Epithelial cell of esophagus (primary cell): ENCODE data around the gene CSF2.

Experiments
- DNase-seq: peaks from one replicate; pipeline ENCODE4 v3.0.0; 2010; ENCODE audit warnings: low read depth
- H3K4me3 ChIP-seq: 2 replicates; pipeline ENCODE4 v1.5.1; 2011; ENCODE audit warnings: mild to moderate bottlenecking, low read length, control low read depth
- TF ChIP-seq, protein P1 (sequence below): IDR thresholded peaks from 2 replicates; pipeline ENCODE4 v1.5.1; 2011; ENCODE audit warnings: low read depth, mild to moderate bottlenecking, low read length, control low read depth, inconsistent platforms; ENCODE audit not compliant: insufficient read depth; ENCODE audit errors: missing control alignments

The CSF2 gene

DNA sequence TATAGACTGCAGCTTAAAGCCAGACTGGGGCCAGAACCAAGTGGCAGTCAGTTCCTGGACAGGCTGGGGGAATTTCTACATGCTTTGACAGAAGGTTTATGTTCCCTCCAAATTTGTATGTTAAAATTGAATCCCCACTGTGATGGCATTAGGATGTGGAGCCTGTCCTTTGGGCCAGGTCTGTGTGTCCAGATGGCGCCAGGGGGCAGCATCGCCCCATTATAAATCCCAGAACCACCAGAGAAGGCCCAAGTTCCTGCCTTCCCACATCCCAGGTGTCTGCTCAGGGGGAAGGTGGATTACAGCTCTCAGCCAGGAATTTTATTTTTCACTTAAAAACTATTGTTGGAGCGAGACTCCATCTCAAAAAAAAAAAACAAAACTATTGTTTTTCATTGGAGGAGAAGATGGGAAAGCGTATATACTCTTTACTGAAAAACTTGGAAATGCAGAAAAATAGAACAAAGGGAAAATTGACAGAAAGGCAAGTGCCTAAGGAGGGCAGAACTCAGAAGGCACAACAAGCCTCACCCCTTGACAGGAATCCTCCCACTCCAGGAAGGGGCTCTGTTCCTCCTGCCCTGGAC lies 8.1 kb upstream of the CSF2 start:
- DNase-seq, result peak; percentile 82
- H3K4me3 ChIP-seq, result no peak overlapping the region
- TF ChIP-seq, protein P1, sequence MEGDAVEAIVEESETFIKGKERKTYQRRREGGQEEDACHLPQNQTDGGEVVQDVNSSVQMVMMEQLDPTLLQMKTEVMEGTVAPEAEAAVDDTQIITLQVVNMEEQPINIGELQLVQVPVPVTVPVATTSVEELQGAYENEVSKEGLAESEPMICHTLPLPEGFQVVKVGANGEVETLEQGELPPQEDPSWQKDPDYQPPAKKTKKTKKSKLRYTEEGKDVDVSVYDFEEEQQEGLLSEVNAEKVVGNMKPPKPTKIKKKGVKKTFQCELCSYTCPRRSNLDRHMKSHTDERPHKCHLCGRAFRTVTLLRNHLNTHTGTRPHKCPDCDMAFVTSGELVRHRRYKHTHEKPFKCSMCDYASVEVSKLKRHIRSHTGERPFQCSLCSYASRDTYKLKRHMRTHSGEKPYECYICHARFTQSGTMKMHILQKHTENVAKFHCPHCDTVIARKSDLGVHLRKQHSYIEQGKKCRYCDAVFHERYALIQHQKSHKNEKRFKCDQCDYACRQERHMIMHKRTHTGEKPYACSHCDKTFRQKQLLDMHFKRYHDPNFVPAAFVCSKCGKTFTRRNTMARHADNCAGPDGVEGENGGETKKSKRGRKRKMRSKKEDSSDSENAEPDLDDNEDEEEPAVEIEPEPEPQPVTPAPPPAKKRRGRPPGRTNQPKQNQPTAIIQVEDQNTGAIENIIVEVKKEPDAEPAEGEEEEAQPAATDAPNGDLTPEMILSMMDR, result peak; percentile 68

DNA sequence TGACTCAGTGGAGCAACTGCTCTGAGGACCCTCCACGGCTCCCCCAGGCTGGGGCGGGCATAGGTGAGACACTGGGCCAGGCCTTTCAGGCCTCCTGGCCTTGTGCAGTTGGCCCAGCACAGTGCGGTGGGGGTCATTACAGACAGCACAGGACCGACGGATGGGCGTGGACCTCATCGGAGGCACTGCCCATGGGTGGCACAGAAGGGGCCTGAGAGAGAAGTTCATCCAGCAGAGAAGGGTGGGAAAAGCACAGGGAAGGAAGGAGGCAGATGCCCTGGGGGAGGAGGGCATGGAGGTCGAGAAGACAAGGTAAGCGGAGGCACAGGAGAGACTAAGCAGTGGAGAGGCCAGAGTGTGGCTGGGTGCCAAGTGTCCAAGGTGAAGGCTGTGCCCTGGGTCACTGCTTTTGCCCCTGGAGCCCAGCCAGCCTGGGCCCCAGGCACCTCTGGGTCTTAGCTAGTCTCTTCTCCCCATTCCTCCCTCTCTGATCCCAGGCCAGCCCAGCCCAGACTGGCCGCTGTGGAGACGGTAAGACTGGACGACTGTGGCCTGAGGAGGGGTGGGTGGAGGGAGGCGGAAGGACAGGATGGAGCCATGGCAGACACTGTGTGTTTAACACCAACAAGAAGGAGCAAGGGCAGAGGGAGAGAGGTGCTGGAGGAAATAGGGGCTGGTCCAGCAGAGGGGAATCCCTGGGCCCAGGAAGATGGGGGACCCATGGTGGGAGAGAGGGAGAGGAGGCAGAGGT lies 7.5 kb upstream of the CSF2 start:
- no peak for DNase-seq
- H3K4me3 ChIP-seq, result no peak overlapping the region
- TF ChIP-seq, protein P1, result no peak

DNA sequence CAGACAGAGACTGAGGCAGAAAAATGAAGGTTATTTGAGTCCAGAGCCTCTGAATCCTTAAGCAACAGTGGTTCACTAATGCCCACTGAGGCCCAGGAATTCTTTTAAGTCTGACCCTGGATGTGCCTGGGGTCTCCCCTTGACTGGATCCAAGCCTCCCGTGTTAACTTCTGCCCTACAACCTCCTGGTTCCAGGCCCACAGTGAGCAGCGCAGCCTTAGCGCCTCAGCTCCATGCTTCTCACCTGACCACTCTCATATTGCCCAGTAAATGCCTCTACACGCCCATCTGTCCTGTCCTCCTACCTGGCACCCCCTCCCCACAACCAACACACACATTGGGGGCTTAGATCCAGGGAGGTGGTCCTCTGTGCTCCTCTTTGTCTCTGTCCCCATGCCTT lies 6.7 kb upstream of the CSF2 start:
- TF ChIP-seq, protein P1, result no peak
- no peak for DNase-seq
- no peak overlapping the region for H3K4me3 ChIP-seq

DNA sequence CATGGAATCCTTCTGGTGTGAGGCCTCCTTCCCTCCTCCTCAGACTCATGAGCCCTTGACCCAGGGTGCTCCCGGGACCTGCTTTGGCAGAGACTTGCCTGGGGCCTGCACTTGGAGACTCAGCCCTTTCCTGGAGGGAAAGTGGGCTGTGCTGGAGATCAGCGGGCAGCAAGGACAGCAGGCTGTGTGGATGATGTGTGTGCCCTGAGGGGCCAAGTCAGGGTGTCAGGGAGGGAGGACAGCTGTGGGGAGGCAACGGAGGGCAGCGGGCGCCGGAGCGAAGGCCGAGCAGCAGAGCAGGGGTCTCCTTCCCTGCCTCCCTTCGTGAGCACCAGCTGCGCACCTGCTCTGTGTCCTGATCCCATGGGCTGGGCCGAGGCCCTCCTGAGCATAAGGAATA lies 6.1 kb upstream of the CSF2 start:
- TF ChIP-seq, protein P1, result no peak
- no peak for DNase-seq

DNA sequence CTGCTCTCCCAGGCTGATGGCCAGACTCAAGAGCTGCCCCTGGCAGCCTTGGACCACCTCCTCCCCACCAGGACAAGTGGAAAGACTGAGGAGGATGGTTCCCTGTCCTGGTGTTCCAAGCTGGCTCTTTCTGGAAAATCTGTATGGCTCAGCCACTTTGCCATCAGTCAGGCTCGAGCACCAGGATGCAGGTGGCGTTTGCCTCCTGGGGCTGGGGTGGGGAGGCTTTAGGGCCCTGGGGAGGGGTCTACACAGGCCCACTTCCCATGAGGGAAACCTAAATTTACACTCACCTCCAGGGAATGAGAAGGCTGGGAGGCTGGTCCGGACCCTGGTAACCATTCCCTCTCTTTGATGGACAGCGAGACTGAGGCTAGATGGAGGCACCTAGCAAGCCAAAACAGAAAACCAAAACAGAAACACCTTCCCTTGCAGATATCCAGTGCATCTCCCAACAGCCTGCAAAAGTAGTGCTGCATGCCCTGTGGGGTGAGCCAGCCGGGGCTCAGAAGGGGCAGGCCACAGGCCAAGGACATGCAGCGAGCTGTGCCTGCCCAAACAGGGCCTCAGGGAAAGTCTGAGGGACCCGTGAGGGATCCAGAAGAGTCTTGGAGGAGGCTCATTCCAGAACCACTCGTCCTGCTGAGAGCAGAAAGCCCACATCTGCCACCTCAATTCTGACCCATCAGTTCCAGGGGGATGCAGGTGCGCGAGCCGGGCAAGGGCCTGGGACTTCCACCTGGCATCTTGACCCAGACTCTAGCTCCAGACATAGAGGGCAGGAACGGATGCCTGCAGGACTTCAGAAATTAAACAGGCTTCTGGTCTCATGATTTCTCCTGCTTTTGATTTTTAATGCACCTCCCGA lies 5.4 kb upstream of the CSF2 start:
- TF ChIP-seq, protein P1, result no peak
- H3K4me3 ChIP-seq, result no peak overlapping the region
- DNase-seq, result no peak

More for the DNA sequence above, 6.1 kb upstream of the CSF2 start:
- no peak overlapping the region for H3K4me3 ChIP-seq

DNA sequence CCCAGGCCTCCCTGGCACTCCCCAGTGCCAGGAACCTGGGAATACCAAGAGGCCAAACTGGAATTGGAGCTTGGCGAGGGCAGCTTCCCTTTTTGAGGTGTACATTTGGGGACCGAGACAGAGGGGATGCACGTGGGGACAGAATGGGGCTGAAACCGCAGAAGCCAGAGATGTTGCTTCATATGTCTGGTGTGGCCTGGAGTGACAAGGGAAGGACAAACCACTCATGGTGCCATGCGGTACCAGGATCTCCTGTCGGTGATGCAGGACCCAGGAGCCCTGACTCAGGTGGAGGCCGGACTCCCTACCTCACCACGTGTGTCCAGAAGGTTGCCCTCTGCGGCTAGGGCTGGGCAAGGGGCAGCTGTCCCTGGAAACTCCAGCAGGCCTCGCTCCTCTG lies 4.0 kb upstream of the CSF2 start:
- TF ChIP-seq, protein P1, result no peak
- no peak for DNase-seq
- no peak overlapping the region for H3K4me3 ChIP-seq
